Stomach (tissue), 4 donors: ENCODE results near the gene CRIM1.

ENCODE experiments used
- EP300 ChIP-seq: sonication (generic); formaldehyde crosslinking; IDR thresholded peaks from one replicate; pipeline ENCODE4 v1.6.1; 2017; ENCODE audit warnings: antibody characterized with exemption
- POLR2A ChIP-seq, 4 donors: fragments of 450-650 bp; IDR thresholded peaks; one replicate each; pipeline ENCODE4 v1.6.1; 2016; ENCODE audit warnings: antibody characterized with exemption in 4 of 4, control low read depth in 2 of 4, mild to moderate bottlenecking in 1 of 4, moderate library complexity in 1 of 4
- POLR2AphosphoS5 ChIP-seq, 3 donors: sonication (generic); formaldehyde crosslinking; IDR thresholded peaks; one replicate each; pipeline ENCODE4 v1.6.1; 2016; ENCODE audit warnings: antibody characterized with exemption in 3 of 3
- TF ChIP-seq, protein P1 (sequence below), 7 experiments: fragments of 450-650 bp in 4 of 7; fragments of 200-600 bp in 3 of 7; sonication (generic) in 3 of 7; IDR thresholded peaks; one replicate each; pipeline ENCODE4 v1.5.1; 2016 to 2019; ENCODE audit warnings: antibody characterized with exemption in 7 of 7, control low read depth in 2 of 7, mild to moderate bottlenecking in 1 of 7

DNA sequence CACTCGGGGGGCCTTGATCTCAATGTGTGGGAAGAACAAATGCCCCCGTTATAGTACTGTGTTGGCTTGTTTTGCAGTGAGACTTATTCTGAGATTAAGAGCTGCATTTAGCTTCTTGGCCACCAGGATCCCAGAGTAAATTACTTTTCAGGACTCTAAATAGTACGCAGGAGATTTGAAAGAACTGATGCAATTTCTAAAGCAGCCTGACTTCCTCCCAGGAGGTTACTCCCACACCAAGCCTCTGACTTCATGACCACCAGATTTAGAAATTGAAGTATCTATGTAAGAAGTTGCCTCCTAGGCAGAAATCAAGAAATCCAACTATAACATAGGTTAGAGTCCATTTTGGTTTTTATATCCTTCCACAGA is 175.4 kb downstream of the CRIM1 start:
- no peak for TF ChIP-seq POLR2A (IDR thresholded peaks at IDR 0.05)
- TF ChIP-seq, protein P1, sequence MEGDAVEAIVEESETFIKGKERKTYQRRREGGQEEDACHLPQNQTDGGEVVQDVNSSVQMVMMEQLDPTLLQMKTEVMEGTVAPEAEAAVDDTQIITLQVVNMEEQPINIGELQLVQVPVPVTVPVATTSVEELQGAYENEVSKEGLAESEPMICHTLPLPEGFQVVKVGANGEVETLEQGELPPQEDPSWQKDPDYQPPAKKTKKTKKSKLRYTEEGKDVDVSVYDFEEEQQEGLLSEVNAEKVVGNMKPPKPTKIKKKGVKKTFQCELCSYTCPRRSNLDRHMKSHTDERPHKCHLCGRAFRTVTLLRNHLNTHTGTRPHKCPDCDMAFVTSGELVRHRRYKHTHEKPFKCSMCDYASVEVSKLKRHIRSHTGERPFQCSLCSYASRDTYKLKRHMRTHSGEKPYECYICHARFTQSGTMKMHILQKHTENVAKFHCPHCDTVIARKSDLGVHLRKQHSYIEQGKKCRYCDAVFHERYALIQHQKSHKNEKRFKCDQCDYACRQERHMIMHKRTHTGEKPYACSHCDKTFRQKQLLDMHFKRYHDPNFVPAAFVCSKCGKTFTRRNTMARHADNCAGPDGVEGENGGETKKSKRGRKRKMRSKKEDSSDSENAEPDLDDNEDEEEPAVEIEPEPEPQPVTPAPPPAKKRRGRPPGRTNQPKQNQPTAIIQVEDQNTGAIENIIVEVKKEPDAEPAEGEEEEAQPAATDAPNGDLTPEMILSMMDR (IDR thresholded peaks at IDR 0.05) = no peak
- TF ChIP-seq EP300 = no peak
- no peak for TF ChIP-seq POLR2AphosphoS5 (IDR thresholded peaks at IDR 0.05)
